NCI-H187 treated with DMSO at 0.1 percent for 48 hours (cell line): ENCODE data around the gene ZFYVE19.
"Not testable (repeated sequence)": the region's sequence is repeated elsewhere in the genome, so short reads cannot be mapped to it uniquely, and the experiment has no call there.

Source experiments
- DNase-seq: peaks from one replicate; lab custom pipeline; 2025; lab: John Stamatoyannopoulos, UW

Gene ZFYVE19

GRCh38 chr15:40847223-40847961 lies 40.5 kb downstream of the ZFYVE19 start:
- peak; percentile 34 for DNase-seq

- DNase-seq = no peak
Observed at GRCh38 chr15:40850576-40851112, 43.8 kb downstream of the ZFYVE19 start.

- DNase-seq = no peak
Observed at GRCh38 chr15:40852529-40852928, 45.6 kb downstream of the ZFYVE19 start.

GRCh38 chr15:40853241-40853890 lies 46.5 kb downstream of the ZFYVE19 start:
- no peak for DNase-seq

- no peak for DNase-seq
Observed at GRCh38 chr15:40854161-40854560, 47.3 kb downstream of the ZFYVE19 start.

GRCh38 chr15:40855706-40856234 lies 48.9 kb downstream of the ZFYVE19 start:
- no peak for DNase-seq

- no peak for DNase-seq
Observed at GRCh38 chr15:40856746-40857145, 49.9 kb downstream of the ZFYVE19 start.

GRCh38 chr15:40857601-40858341 lies 50.9 kb downstream of the ZFYVE19 start:
- no peak for DNase-seq

GRCh38 chr15:40858706-40859105 lies 51.8 kb downstream of the ZFYVE19 start:
- DNase-seq = no peak

GRCh38 chr15:40859206-40859851 lies 52.4 kb downstream of the ZFYVE19 start:
- DNase-seq = no peak

GRCh38 chr15:40861147-40861546 lies 54.3 kb downstream of the ZFYVE19 start:
- DNase-seq = not testable (repeated sequence)

- no peak for DNase-seq
Observed at GRCh38 chr15:40863660-40864270, 56.9 kb downstream of the ZFYVE19 start.
